Astrocyte (in vitro differentiated cells and primary cell): ENCODE measurements around the gene AK5.

Source experiments
- EZH2 ChIP-seq: IDR thresholded peaks from 2 replicates; pipeline ENCODE4 v1.6.1; 2012; ENCODE audit warnings: mild to moderate bottlenecking, low read length, inconsistent platforms; ENCODE audit not compliant: insufficient read depth
- TF ChIP-seq, protein P1 (sequence below): IDR thresholded peaks from 2 replicates; pipeline ENCODE4 v1.5.1; 2011; ENCODE audit warnings: low read depth, mild to moderate bottlenecking, inconsistent platforms, low read length, moderate library complexity; ENCODE audit not compliant: insufficient read depth

DNA sequence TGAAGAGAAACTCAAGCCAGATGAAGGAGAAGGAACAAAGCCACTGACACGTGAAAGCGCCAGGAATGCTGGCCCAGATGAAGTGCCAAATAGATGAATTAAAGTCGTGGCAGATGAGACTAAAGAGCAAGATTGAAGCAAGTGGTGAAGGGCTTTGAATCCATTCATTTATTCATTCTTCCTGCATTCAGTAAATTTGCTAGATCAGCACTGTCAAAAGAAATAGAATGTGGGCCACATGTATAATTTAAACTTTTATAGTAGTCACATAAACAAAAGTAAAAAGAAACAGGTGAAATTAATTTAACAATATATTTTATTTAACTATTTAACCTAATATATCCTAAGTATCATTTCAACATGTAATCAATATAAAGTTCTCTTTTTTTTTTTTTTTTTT lies 265.1 kb downstream of the AK5 start:
- TF ChIP-seq, protein P1, sequence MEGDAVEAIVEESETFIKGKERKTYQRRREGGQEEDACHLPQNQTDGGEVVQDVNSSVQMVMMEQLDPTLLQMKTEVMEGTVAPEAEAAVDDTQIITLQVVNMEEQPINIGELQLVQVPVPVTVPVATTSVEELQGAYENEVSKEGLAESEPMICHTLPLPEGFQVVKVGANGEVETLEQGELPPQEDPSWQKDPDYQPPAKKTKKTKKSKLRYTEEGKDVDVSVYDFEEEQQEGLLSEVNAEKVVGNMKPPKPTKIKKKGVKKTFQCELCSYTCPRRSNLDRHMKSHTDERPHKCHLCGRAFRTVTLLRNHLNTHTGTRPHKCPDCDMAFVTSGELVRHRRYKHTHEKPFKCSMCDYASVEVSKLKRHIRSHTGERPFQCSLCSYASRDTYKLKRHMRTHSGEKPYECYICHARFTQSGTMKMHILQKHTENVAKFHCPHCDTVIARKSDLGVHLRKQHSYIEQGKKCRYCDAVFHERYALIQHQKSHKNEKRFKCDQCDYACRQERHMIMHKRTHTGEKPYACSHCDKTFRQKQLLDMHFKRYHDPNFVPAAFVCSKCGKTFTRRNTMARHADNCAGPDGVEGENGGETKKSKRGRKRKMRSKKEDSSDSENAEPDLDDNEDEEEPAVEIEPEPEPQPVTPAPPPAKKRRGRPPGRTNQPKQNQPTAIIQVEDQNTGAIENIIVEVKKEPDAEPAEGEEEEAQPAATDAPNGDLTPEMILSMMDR, result no peak
- TF ChIP-seq EZH2, result no peak
